ENCODE results near the gene IMMP1L. TPM values are rescaled to one million over a fixed set of nuclear protein-coding genes. Genes with fewer than 3 reads are reported as not detected.

Gene IMMP1L
- 17.2 and 17.3 TPM in 2 replicates for polyA plus RNA-seq (2013)

GRCh38 chr11:31509429-31510345 lies at the start of gene IMMP1L, which contains the start of gene ELP4:
Gene IMMP1L (minus strand): TSS chr11:31509622. CDS start chr11:31463276, 46,346 bp downstream.
Gene ELP4 (plus strand): TSS chr11:31509767. CDS start chr11:31509785, 18 bp downstream.
- peak within 1 kb of the TSS; percentile 86 for H4K8ac ChIP-seq (ENCODE audit: low read depth, low read length)
- H2BK5ac ChIP-seq (ENCODE audit: low read depth, low read length, poor library complexity) = peak within 1 kb of the TSS; percentile 11
- H3K79me1 ChIP-seq (ENCODE audit: low read length) = peaks cover 4% of the 10 kb centered on the region
- peaks cover 2% of the 10 kb centered on the region for H3K79me2 ChIP-seq (ENCODE audit: control insufficient read depth, insufficient read depth, low read length, poor library complexity)
- no peak within 1 kb of the TSS for H3K18ac ChIP-seq (ENCODE audit: low read length)
- H3K4me2 ChIP-seq (ENCODE audit: low read length) = peak within 1 kb of the TSS; percentile 85
- H4K12ac ChIP-seq (ENCODE audit: low read depth, low read length) = peak within 1 kb of the TSS; percentile 37
- peak; percentile 97 to 99 for DNase-seq
- peak within 1 kb of the TSS; percentile 12 for H2BK120ac ChIP-seq (ENCODE audit: insufficient read depth, low read length, poor library complexity)
- peak within 1 kb of the TSS; percentile 68 for H2AFZ ChIP-seq (ENCODE audit: insufficient read depth, low read length, poor library complexity)
- peak within 1 kb of the TSS; percentile 77 for H3K23ac ChIP-seq (ENCODE audit: low read length)
- no peaks in the 10 kb centered on the region for H3K27me3 ChIP-seq (ENCODE audit: insufficient read depth, low read length)
- no peak within 1 kb of the TSS for H3K4ac ChIP-seq (ENCODE audit: low read depth, low read length)
- no CpG with 5 or more reads among the region's 47 CpGs for WGBS (ENCODE audit: extremely low coverage, insufficient coverage, insufficient read length)
- peak within 1 kb of the TSS; percentile 72 for H3K27ac ChIP-seq (ENCODE audit: low read depth, low read length)
- peak within 1 kb of the TSS; percentile 67 for H4K91ac ChIP-seq (ENCODE audit: low read depth, low read length)
- no peaks in the 10 kb centered on the region for H3K36me3 ChIP-seq (ENCODE audit: control insufficient read depth in 1 of 2, insufficient read depth in 2 of 2, low read length in 2 of 2)
- peak within 1 kb of the TSS; percentile 76 for H3K14ac ChIP-seq (ENCODE audit: low read length)
- H3K9me3 ChIP-seq (ENCODE audit: insufficient read depth, low read depth, low read length) = peaks cover 3% of the 10 kb centered on the region
- peak within 1 kb of the TSS; percentile 98 for H3K4me3 ChIP-seq (ENCODE audit: low read depth, low read length)
- no peak within 1 kb of the TSS for H2BK12ac ChIP-seq (ENCODE audit: low read length)
- H3K4me1 ChIP-seq (ENCODE audit: control insufficient read depth in 1 of 2, insufficient read depth in 2 of 2, low read length in 2 of 2) = no peaks in the 10 kb centered on the region
- peak within 1 kb of the TSS; percentile 93 for H3K9ac ChIP-seq (ENCODE audit: low read length)
- no peak within 1 kb of the TSS for H2AK5ac ChIP-seq (ENCODE audit: low read length)

GRCh38 chr11:31558001-31558400 lies 48.6 kb upstream of the IMMP1L start:
- no peak overlapping the region for H2AFZ ChIP-seq (ENCODE audit: insufficient read depth, low read length, poor library complexity)
- no CpG with 5 or more reads among the region's 2 CpGs for WGBS (ENCODE audit: extremely low coverage, insufficient coverage, insufficient read length)

GRCh38 chr11:31555938-31556337 lies 46.5 kb upstream of the IMMP1L start:
- Histone ChIP-seq H4K91ac (ENCODE audit: low read depth, low read length) (no peak overlapping the region), H3K79me1 (ENCODE audit: low read length) (no peaks in the 10 kb centered on the region), H3K9me3 (ENCODE audit: insufficient read depth, low read depth, low read length) (no peaks in the 10 kb centered on the region), H4K8ac (ENCODE audit: low read depth, low read length) (no peak overlapping the region), H3K4ac (ENCODE audit: low read depth, low read length) (no peak overlapping the region), H3K4me3 (ENCODE audit: low read depth, low read length) (no peak overlapping the region), H2AFZ (ENCODE audit: insufficient read depth, low read length, poor library complexity) (no peak overlapping the region), H3K27ac (ENCODE audit: low read depth, low read length) (no peak overlapping the region), H3K79me2 (ENCODE audit: control insufficient read depth, insufficient read depth, low read length, poor library complexity) (no peaks in the 10 kb centered on the region), H2BK120ac (ENCODE audit: insufficient read depth, low read length, poor library complexity) (no peak overlapping the region), H3K9ac (ENCODE audit: low read length) (no peak overlapping the region), H3K14ac (ENCODE audit: low read length) (no peak overlapping the region), H2BK5ac (ENCODE audit: low read depth, low read length, poor library complexity) (no peak overlapping the region), H2BK12ac (ENCODE audit: low read length) (no peak overlapping the region), H3K23ac (ENCODE audit: low read length) (no peak overlapping the region), H3K4me1 (ENCODE audit: control insufficient read depth in 1 of 2, insufficient read depth in 2 of 2, low read length in 2 of 2) (no peaks in the 10 kb centered on the region), H2AK5ac (ENCODE audit: low read length) (no peak overlapping the region), H3K36me3 (ENCODE audit: control insufficient read depth in 1 of 2, insufficient read depth in 2 of 2, low read length in 2 of 2) (no peaks in the 10 kb centered on the region), H4K12ac (ENCODE audit: low read depth, low read length) (no peak overlapping the region), H3K18ac (ENCODE audit: low read length) (no peak overlapping the region), H3K4me2 (ENCODE audit: low read length) (no peak overlapping the region), H3K27me3 (ENCODE audit: insufficient read depth, low read length) (no peaks in the 10 kb centered on the region)
- WGBS (ENCODE audit: extremely low coverage, insufficient coverage, insufficient read length) = no CpG with 5 or more reads among the region's 1 CpG
- no peak for DNase-seq

More at GRCh38 chr11:31558001-31558400, 48.6 kb upstream of the IMMP1L start:
- Histone ChIP-seq H3K4me1 (ENCODE audit: control insufficient read depth in 1 of 2, insufficient read depth in 2 of 2, low read length in 2 of 2) (no peaks in the 10 kb centered on the region), H3K27ac (ENCODE audit: low read depth, low read length) (no peak overlapping the region), H3K18ac (ENCODE audit: low read length) (no peak overlapping the region), H3K79me1 (ENCODE audit: low read length) (no peaks in the 10 kb centered on the region), H3K4me3 (ENCODE audit: low read depth, low read length) (no peak overlapping the region), H4K8ac (ENCODE audit: low read depth, low read length) (no peak overlapping the region), H2BK5ac (ENCODE audit: low read depth, low read length, poor library complexity) (no peak overlapping the region), H3K36me3 (ENCODE audit: control insufficient read depth in 1 of 2, insufficient read depth in 2 of 2, low read length in 2 of 2) (no peaks in the 10 kb centered on the region), H2BK120ac (ENCODE audit: insufficient read depth, low read length, poor library complexity) (no peak overlapping the region), H3K14ac (ENCODE audit: low read length) (no peak overlapping the region), H3K27me3 (ENCODE audit: insufficient read depth, low read length) (no peaks in the 10 kb centered on the region), H3K4me2 (ENCODE audit: low read length) (no peak overlapping the region), H4K91ac (ENCODE audit: low read depth, low read length) (no peak overlapping the region), H3K4ac (ENCODE audit: low read depth, low read length) (no peak overlapping the region), H4K12ac (ENCODE audit: low read depth, low read length) (no peak overlapping the region), H3K9me3 (ENCODE audit: insufficient read depth, low read depth, low read length) (no peaks in the 10 kb centered on the region), H3K9ac (ENCODE audit: low read length) (no peak overlapping the region), H3K23ac (ENCODE audit: low read length) (no peak overlapping the region), H2AK5ac (ENCODE audit: low read length) (no peak overlapping the region), H2BK12ac (ENCODE audit: low read length) (no peak overlapping the region), H3K79me2 (ENCODE audit: control insufficient read depth, insufficient read depth, low read length, poor library complexity) (no peaks in the 10 kb centered on the region)
- DNase-seq = no peak

- Histone ChIP-seq H4K12ac (ENCODE audit: low read depth, low read length) (no peak overlapping the region), H3K4me2 (ENCODE audit: low read length) (no peak overlapping the region), H3K23ac (ENCODE audit: low read length) (no peak overlapping the region), H3K4ac (ENCODE audit: low read depth, low read length) (no peak overlapping the region), H4K91ac (ENCODE audit: low read depth, low read length) (no peak overlapping the region), H3K14ac (ENCODE audit: low read length) (no peak overlapping the region), H3K18ac (ENCODE audit: low read length) (no peak overlapping the region), H3K27me3 (ENCODE audit: insufficient read depth, low read length) (no peaks in the 10 kb centered on the region), H2BK12ac (ENCODE audit: low read length) (no peak overlapping the region), H3K4me3 (ENCODE audit: low read depth, low read length) (no peak overlapping the region), H2AFZ (ENCODE audit: insufficient read depth, low read length, poor library complexity) (no peak overlapping the region), H3K9ac (ENCODE audit: low read length) (no peak overlapping the region), H3K4me1 (ENCODE audit: control insufficient read depth in 1 of 2, insufficient read depth in 2 of 2, low read length in 2 of 2) (no peaks in the 10 kb centered on the region), H3K27ac (ENCODE audit: low read depth, low read length) (no peak overlapping the region), H4K8ac (ENCODE audit: low read depth, low read length) (no peak overlapping the region), H3K79me2 (ENCODE audit: control insufficient read depth, insufficient read depth, low read length, poor library complexity) (no peaks in the 10 kb centered on the region), H3K79me1 (ENCODE audit: low read length) (no peaks in the 10 kb centered on the region), H3K36me3 (ENCODE audit: control insufficient read depth in 1 of 2, insufficient read depth in 2 of 2, low read length in 2 of 2) (no peaks in the 10 kb centered on the region), H2AK5ac (ENCODE audit: low read length) (no peak overlapping the region), H2BK120ac (ENCODE audit: insufficient read depth, low read length, poor library complexity) (no peak overlapping the region), H3K9me3 (ENCODE audit: insufficient read depth, low read depth, low read length) (no peaks in the 10 kb centered on the region), H2BK5ac (ENCODE audit: low read depth, low read length, poor library complexity) (no peak overlapping the region)
- no peak for DNase-seq
Observed at GRCh38 chr11:31542862-31543261, 33.4 kb upstream of the IMMP1L start.

Data from trophoblast cell (in vitro differentiated cells and primary cell).